Omental fat pad (tissue), 4 donors: ENCODE measurements around the gene SCN5A. TPM values are rescaled to one million over a fixed set of nuclear protein-coding genes. Genes with fewer than 3 reads are reported as not detected.

Experiments
- ATAC-seq: fragments of 150-250 bp; one replicate; pipeline ENCODE4 v1.9.1; 2016; ENCODE audit warnings: mild to moderate bottlenecking, moderate library complexity; ENCODE audit not compliant: low FRiP score
- DNase-seq: peaks from one replicate; pipeline ENCODE4 v3.0.0-alpha.2; 2019; ENCODE audit warnings: low spot score
- total RNA-seq, 4 donors: library from RNA; depleted of rRNA; stranded (reverse); fragments of >200 nt; gene quantifications; one replicate each; pipeline ENCODE4 v1.1.0, GENCODE V29; 2016
- TF ChIP-seq, protein P1 (sequence below), 3 donors: fragments of 450-650 bp; IDR thresholded peaks; one replicate each; pipeline ENCODE4 v1.5.1; 2016 to 2017; ENCODE audit warnings: antibody characterized with exemption in 3 of 3, mild to moderate bottlenecking in 3 of 3, moderate library complexity in 2 of 3

Gene SCN5A
- total RNA-seq, 4 donors from 2014 or later, result 0.06 to 0.79 (median 0.09) TPM; not detected in 1

DNA sequence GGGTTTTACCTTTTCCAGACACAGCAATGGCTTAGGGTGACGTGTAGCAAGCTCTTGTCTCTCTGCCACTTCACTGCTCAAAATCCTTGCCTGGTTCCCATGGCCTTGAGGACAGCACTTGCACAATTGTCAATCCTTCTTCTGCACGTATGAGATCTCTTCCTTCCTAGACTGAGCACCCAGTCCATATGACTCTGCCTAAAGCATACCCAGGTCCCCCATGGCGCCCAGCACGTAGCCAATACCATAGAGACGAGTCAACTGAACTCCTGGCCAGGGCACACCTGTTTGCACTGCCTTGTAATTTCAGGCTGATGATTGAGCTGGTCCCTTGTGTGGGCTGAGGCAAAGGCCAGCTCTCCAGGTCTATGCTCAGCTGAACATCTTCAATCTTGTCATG, 23.3 kb downstream of the SCN5A start:
- no peak for ATAC-seq

DNA sequence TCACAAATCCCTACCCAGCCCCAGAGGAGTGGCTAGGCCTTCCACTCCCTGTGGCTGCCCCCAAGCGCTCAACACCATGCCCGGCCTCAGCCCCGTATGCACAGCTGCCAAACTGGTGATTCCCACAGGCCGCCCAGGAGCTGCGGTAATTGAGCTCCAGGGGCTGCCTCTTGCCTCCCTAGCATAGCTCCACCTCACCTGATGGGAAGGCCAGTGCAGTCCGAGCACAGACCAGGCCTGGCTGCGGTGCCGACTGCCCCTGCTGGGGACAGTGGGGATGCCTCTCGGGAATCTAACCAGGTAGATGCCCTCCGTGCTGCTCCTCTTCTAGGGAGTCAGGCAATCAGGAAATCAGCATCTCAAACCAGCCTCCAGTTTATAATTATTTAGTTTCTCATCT, 25.9 kb downstream of the SCN5A start:
- TF ChIP-seq, protein P1, sequence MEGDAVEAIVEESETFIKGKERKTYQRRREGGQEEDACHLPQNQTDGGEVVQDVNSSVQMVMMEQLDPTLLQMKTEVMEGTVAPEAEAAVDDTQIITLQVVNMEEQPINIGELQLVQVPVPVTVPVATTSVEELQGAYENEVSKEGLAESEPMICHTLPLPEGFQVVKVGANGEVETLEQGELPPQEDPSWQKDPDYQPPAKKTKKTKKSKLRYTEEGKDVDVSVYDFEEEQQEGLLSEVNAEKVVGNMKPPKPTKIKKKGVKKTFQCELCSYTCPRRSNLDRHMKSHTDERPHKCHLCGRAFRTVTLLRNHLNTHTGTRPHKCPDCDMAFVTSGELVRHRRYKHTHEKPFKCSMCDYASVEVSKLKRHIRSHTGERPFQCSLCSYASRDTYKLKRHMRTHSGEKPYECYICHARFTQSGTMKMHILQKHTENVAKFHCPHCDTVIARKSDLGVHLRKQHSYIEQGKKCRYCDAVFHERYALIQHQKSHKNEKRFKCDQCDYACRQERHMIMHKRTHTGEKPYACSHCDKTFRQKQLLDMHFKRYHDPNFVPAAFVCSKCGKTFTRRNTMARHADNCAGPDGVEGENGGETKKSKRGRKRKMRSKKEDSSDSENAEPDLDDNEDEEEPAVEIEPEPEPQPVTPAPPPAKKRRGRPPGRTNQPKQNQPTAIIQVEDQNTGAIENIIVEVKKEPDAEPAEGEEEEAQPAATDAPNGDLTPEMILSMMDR (IDR thresholded peaks at IDR 0.05), result no peak
- ATAC-seq (no peak), DNase-seq (no peak)

More for the DNA sequence above, 23.3 kb downstream of the SCN5A start:
- TF ChIP-seq, protein P1 (IDR thresholded peaks at IDR 0.05), result no peak
- DNase-seq, result no peak

DNA sequence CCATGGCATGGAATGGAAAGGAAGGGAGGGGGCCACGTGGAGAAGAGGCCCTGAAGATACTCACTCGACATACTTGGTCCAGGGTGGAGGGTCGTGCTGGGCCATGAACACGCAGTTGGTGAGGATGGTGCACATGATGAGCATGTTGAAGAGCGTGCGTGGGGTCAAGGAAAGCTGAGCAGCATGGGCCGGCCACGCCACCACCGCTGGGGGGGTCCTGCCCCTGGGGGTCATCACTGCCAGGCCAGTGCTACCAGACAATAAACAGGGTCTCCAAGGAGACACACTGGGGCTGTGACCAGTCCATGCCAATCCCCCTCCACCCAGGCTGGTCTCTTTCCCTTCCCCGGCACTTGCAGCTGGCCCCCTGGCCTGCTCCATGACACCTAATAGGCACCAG, 27.2 kb downstream of the SCN5A start:
- TF ChIP-seq, protein P1 (IDR thresholded peaks at IDR 0.05), result no peak
- no peak for DNase-seq
- ATAC-seq, result no peak

DNA sequence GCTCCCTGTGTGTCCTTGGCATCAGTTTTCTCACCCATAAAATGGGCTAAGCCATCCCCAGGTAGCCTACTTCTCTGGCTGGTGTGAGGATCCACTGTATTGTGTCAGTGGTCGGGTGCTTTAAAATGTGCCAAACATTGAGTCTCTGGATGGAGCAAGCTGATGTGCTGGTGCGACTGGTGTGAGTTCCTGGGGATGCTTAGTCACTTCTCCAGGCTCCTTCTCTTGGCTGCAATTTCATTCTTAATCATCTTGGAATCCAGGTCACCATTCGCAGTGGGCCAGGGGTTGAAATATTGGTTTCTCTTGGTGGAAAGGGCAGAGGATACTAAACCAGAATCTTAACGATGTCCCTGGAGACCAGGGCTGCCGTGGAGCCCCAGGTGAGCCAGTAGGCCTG, 29.3 kb downstream of the SCN5A start:
- no peak for ATAC-seq
- TF ChIP-seq, protein P1 (IDR thresholded peaks at IDR 0.05), result no peak

DNA sequence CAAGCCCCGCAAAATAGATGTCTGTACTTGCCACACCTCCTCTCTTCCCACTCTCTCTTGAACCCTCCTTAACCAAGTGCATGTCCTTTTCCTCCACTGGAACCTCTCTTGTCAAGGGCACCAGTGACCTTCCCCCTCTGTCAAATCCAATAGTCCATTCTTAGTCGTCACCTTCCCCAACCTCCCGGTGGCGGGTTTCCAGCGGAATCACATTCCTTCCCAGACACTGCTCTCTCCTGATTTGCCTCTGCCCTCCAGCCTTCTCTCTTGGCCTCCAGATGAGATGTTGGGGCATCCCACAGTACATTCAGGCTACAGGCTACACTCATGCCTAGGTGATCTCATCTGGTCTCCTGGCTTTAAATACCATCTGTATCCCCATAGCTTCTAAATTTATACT, 31.1 kb downstream of the SCN5A start:
- TF ChIP-seq, protein P1 (IDR thresholded peaks at IDR 0.05), result no peak
- no peak for ATAC-seq
- no peak for DNase-seq

More for the DNA sequence above, 29.3 kb downstream of the SCN5A start:
- DNase-seq, result no peak

DNA sequence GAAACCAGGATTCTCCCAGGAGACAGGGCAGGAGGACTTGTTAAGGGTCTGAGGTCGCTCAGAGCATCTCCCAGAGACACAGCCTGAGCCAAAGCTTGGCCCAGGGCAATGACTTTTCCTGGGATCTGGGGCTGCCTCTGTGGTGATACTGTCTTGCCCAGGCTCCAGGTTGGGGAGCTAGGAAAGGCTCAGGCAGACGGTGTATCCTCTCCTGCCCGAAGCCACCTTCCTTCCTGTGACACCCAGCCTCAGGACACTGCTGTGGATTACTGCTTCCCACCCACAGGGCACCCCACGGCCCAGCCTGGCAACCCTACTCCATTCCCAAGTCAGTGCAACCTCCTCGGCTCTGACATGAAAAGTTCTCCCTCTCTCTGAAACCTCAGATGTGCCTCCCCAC, 31.9 kb downstream of the SCN5A start:
- TF ChIP-seq, protein P1 (IDR thresholded peaks at IDR 0.05), result no peak
- no peak for ATAC-seq
- no peak for DNase-seq

DNA sequence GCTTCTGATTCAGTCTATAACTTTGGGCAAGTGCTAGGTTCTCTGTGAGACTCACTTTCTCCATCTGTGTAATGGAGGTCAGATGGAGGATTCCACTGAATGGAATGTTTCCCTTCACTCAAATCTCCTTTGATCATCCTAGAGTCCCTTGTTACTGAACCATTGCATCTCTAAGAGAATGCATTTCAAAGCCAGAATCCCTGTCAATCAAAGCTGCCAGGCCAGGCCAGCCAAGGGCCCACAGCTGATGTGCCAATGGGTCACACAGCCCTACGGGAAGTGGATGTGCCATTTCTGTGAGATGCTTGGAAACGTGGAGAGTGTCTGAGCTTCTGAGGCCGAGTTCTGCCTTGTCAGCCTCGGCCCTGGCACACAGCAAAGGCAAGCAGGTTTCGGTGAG, 32.4 kb downstream of the SCN5A start:
- DNase-seq (no peak), ATAC-seq (no peak)
- TF ChIP-seq, protein P1 (IDR thresholded peaks at IDR 0.05), result no peak
